RWPE2 (cell line): Measurements from ENCODE around the gene NOL11.

Experiments used
- ATAC-seq: fragments of 200-7000 bp; cut with Tn5 transposase; 3 replicates; pipeline ENCODE4 v1.9.1; 2021; ENCODE audit warnings: low read depth
- DNase-seq: peaks from one replicate; pipeline ENCODE4 v3.0.0-alpha.2; 2020; ENCODE audit warnings: low spot score
- H3K27ac ChIP-seq: fragments of 450-650 bp; 2 replicates; pipeline ENCODE4 v1.5.1; 2017; ENCODE audit warnings: mild to moderate bottlenecking; ENCODE audit not compliant: poor library complexity, severe bottlenecking
- H3K27me3 ChIP-seq: fragments of 250-450 bp; sonication (Bioruptor Pico); 2 replicates; pipeline ENCODE4 v1.5.1; 2021; ENCODE audit warnings: mild to moderate bottlenecking, moderate library complexity; ENCODE audit not compliant: insufficient read depth, poor library complexity, severe bottlenecking
- H3K36me3 ChIP-seq: fragments of 250-450 bp; sonication (Bioruptor Pico); 2 replicates; pipeline ENCODE4 v1.5.1; 2020; ENCODE audit warnings: low read depth, mild to moderate bottlenecking, moderate library complexity
- H3K4me1 ChIP-seq: fragments of 250-450 bp; sonication (Bioruptor Pico); 2 replicates; pipeline ENCODE4 v1.5.1; 2021; ENCODE audit warnings: mild to moderate bottlenecking, moderate library complexity; ENCODE audit not compliant: insufficient read depth, poor library complexity, severe bottlenecking
- H3K4me3 ChIP-seq: fragments of 250-450 bp; sonication (Bioruptor Pico); 2 replicates; pipeline ENCODE4 v1.5.1; 2021; ENCODE audit warnings: mild to moderate bottlenecking, moderate library complexity; ENCODE audit not compliant: severe bottlenecking
- H3K9me3 ChIP-seq: fragments of 250-450 bp; sonication (Bioruptor Pico); 2 replicates; pipeline ENCODE4 v1.5.1; 2021; ENCODE audit warnings: mild to moderate bottlenecking, moderate library complexity; ENCODE audit not compliant: severe bottlenecking
- TF ChIP-seq, protein P1 (sequence below): fragments of 450-650 bp; IDR thresholded peaks from one replicate; pipeline ENCODE4 v1.5.1; 2017; ENCODE audit warnings: mild to moderate bottlenecking, moderate library complexity; ENCODE audit not compliant: poor library complexity, severe bottlenecking

Gene NOL11

GRCh38 chr17:67717624-67718324, at the start of gene NOL11:
Gene NOL11, plus strand, starts transcription at chr17:67717936. Its CDS starts 12 bp downstream, at chr17:67717948.
- TF ChIP-seq, protein P1, sequence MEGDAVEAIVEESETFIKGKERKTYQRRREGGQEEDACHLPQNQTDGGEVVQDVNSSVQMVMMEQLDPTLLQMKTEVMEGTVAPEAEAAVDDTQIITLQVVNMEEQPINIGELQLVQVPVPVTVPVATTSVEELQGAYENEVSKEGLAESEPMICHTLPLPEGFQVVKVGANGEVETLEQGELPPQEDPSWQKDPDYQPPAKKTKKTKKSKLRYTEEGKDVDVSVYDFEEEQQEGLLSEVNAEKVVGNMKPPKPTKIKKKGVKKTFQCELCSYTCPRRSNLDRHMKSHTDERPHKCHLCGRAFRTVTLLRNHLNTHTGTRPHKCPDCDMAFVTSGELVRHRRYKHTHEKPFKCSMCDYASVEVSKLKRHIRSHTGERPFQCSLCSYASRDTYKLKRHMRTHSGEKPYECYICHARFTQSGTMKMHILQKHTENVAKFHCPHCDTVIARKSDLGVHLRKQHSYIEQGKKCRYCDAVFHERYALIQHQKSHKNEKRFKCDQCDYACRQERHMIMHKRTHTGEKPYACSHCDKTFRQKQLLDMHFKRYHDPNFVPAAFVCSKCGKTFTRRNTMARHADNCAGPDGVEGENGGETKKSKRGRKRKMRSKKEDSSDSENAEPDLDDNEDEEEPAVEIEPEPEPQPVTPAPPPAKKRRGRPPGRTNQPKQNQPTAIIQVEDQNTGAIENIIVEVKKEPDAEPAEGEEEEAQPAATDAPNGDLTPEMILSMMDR: peak; percentile 96
- peak within 1 kb of the TSS; percentile 69 for H3K4me3 ChIP-seq
- DNase-seq: peak; percentile 97
- H3K9me3 ChIP-seq: no peaks in the 10 kb centered on the region
- H3K4me1 ChIP-seq: peaks cover 11% of the 10 kb centered on the region
- H3K36me3 ChIP-seq: peaks cover 39% of the 10 kb centered on the region
- peak within 1 kb of the TSS; percentile 56 for H3K27ac ChIP-seq
- peak; percentile 97 for ATAC-seq
- H3K27me3 ChIP-seq: no peaks in the 10 kb centered on the region

- H3K27ac ChIP-seq: no peak overlapping the region
- H3K36me3 ChIP-seq: peaks cover 51% of the 10 kb centered on the region
- TF ChIP-seq, protein P1: no peak
- H3K4me1 ChIP-seq: no peaks in the 10 kb centered on the region
- no peak for ATAC-seq
- H3K9me3 ChIP-seq: no peaks in the 10 kb centered on the region
- H3K27me3 ChIP-seq: no peaks in the 10 kb centered on the region
- no peak overlapping the region for H3K4me3 ChIP-seq
- no peak for DNase-seq
Observed at GRCh38 chr17:67671493-67671892, 46.2 kb upstream of the NOL11 start.

DNA sequence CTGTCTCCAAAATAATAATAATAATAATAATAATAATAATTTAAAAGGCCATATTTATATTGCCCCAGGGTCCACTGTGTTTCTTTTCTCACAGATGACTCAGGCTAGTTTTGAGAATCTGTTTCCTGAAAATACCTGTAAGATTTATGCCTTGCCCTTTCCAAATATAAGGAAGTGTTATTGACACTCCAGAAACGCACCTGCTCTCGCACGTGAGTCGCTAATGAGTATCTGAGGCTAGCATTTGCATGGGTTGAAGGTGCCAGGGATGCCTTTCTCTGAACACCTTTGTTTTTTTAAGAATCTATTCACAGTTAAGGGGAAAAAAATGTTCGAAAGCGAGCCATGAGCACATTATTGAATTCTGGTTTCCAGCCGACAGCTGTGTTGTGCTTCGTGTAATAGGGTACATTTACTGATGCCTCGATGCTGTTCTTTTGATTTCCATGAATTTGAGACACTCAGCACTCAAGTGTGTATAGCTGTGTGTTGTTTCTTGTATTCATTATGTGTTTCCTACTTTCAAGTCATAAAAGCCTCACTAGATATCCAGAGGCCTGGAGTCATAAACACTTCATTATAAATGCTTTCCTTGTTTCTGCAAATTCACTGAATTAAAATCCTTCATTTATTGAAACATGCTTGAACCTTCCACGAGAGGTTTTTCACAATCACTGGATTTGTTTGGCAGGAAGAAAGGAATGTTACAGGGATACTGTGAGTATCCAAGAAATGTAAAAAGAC, 45.0 kb upstream of the NOL11 start:
- Histone ChIP-seq H3K9me3 (no peaks in the 10 kb centered on the region), H3K4me1 (no peaks in the 10 kb centered on the region), H3K27me3 (no peaks in the 10 kb centered on the region), H3K36me3 (peaks cover 54% of the 10 kb centered on the region), H3K4me3 (no peak overlapping the region), H3K27ac (no peak overlapping the region)
- ATAC-seq (no peak), DNase-seq (no peak)
- TF ChIP-seq, protein P1: no peak

- H3K27ac ChIP-seq: no peak overlapping the region
- H3K9me3 ChIP-seq: no peaks in the 10 kb centered on the region
- TF ChIP-seq, protein P1: no peak
- DNase-seq: no peak
- no peak for ATAC-seq
- peaks cover 40% of the 10 kb centered on the region for H3K36me3 ChIP-seq
- no peaks in the 10 kb centered on the region for H3K27me3 ChIP-seq
- no peaks in the 10 kb centered on the region for H3K4me1 ChIP-seq
- H3K4me3 ChIP-seq: no peak overlapping the region
Observed at GRCh38 chr17:67675481-67675880, 42.3 kb upstream of the NOL11 start.

DNA sequence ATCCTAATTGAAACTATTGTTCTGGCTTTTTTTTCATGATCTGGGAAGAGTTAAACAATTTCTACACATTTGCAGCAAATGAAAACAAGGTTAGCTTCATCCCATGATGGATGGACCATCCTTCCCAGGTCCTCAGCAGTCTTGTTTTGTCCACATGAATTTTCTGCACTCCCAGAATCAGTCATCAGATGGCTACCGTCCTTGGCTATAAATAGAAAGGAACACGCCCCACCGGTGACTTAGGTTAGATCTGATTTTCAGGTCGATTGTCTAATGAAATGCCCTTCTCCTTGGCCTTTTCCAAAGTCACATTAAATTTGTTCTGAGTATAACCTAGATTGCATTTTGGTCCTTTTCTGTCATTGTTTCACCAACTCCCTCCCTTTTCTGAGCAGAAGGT, 41.4 kb upstream of the NOL11 start:
- TF ChIP-seq, protein P1: no peak
- no peak for DNase-seq
- Histone ChIP-seq H3K27ac (no peak overlapping the region), H3K9me3 (no peaks in the 10 kb centered on the region), H3K36me3 (peaks cover 35% of the 10 kb centered on the region), H3K4me1 (no peaks in the 10 kb centered on the region), H3K4me3 (no peak overlapping the region), H3K27me3 (no peaks in the 10 kb centered on the region)
- no peak for ATAC-seq
